ENCODE measurements around the gene CMTM1. TPM values are rescaled to one million over a fixed set of nuclear protein-coding genes. Genes with fewer than 3 reads are reported as not detected.

Gene CMTM1
- total RNA-seq, 1 donor from 2014 or later, result 0.95 TPM

GRCh38 chr16:66543541-66543940 lies 22.7 kb upstream of the CMTM1 start:
- peak overlapping the region; percentile 42 for H3K27ac Mint-ChIP-seq
- DNase-seq, result no peak
- CTCF ChIA-PET, result interaction anchor here (1.4 kb wide), 1 partner anchor 62 kb away, joined by 3 read pairs; no protein-coding TSS in a partner anchor

GRCh38 chr16:66544016-66544757 lies 22.1 kb upstream of the CMTM1 start:
- no peaks in the 10 kb centered on the region for H3K27me3 Mint-ChIP-seq
- ATAC-seq (ENCODE audit: low read depth), result no peak
- peak overlapping the region; percentile 9 for H3K4me3 Mint-ChIP-seq
- no peak for DNase-seq
- TF ChIP-seq, protein P1, sequence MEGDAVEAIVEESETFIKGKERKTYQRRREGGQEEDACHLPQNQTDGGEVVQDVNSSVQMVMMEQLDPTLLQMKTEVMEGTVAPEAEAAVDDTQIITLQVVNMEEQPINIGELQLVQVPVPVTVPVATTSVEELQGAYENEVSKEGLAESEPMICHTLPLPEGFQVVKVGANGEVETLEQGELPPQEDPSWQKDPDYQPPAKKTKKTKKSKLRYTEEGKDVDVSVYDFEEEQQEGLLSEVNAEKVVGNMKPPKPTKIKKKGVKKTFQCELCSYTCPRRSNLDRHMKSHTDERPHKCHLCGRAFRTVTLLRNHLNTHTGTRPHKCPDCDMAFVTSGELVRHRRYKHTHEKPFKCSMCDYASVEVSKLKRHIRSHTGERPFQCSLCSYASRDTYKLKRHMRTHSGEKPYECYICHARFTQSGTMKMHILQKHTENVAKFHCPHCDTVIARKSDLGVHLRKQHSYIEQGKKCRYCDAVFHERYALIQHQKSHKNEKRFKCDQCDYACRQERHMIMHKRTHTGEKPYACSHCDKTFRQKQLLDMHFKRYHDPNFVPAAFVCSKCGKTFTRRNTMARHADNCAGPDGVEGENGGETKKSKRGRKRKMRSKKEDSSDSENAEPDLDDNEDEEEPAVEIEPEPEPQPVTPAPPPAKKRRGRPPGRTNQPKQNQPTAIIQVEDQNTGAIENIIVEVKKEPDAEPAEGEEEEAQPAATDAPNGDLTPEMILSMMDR (IDR thresholded peaks at IDR 0.05), result no peak
- intact Hi-C loops (cut with micrococcal nuclease), result no loop called here
- H3K27ac Mint-ChIP-seq, result peak overlapping the region; percentile 1
- no peaks in the 10 kb centered on the region for H3K9me3 Mint-ChIP-seq
- ChIA-PET POLR2A (interaction anchor here (0.6 to 1.7 kb wide), 4 partner anchors 9 to 1720 kb away, joined by 3 to 6 read pairs (median 4); partner anchors contain the start of genes CKLF and SLC7A6), CTCF (interaction anchor here (1.4 kb wide), 1 partner anchor 62 kb away, joined by 3 read pairs; no protein-coding TSS in a partner anchor)
- H3K36me3 Mint-ChIP-seq (ENCODE audit: low read depth), result no peaks in the 10 kb centered on the region
- H3K4me1 Mint-ChIP-seq, result peaks cover 77% of the 10 kb centered on the region

More at GRCh38 chr16:66543541-66543940, 22.7 kb upstream of the CMTM1 start:
- POLR2A ChIA-PET, result interaction anchor here (1.1 to 1.7 kb wide), 2 partner anchors 11 to 16 kb away, joined by 3 to 5 read pairs; no protein-coding TSS in a partner anchor
- TF ChIP-seq, protein P1 (IDR thresholded peaks at IDR 0.05), result no peak
- no peak overlapping the region for H3K4me3 Mint-ChIP-seq
- intact Hi-C loops (cut with micrococcal nuclease), result no loop called here
- ATAC-seq (ENCODE audit: low read depth), result no peak
- H3K36me3 Mint-ChIP-seq (ENCODE audit: low read depth), result no peaks in the 10 kb centered on the region
- no peaks in the 10 kb centered on the region for H3K27me3 Mint-ChIP-seq
- H3K4me1 Mint-ChIP-seq, result peaks cover 77% of the 10 kb centered on the region
- no peaks in the 10 kb centered on the region for H3K9me3 Mint-ChIP-seq

GRCh38 chr16:66547101-66547989 lies 18.9 kb upstream of the CMTM1 start:
- no peak for DNase-seq
- ChIA-PET POLR2A (interaction anchor here (0.7 to 9.5 kb wide), 6 partner anchors 8 to 71 kb away, joined by 3 to 162 read pairs (median 4); partner anchors contain the start of gene CMTM3), CTCF (interaction anchor here (1.2 kb wide), 1 partner anchor 23 kb away, joined by 4 read pairs; no protein-coding TSS in a partner anchor)
- H3K36me3 Mint-ChIP-seq (ENCODE audit: low read depth), result peaks cover under 1% of the 10 kb centered on the region
- peak overlapping the region; percentile 68 for H3K27ac Mint-ChIP-seq
- peaks cover 79% of the 10 kb centered on the region for H3K4me1 Mint-ChIP-seq
- H3K9me3 Mint-ChIP-seq, result no peaks in the 10 kb centered on the region
- H3K27me3 Mint-ChIP-seq, result no peaks in the 10 kb centered on the region
- intact Hi-C loops (cut with micrococcal nuclease), result no loop called here
- no peak for ATAC-seq (ENCODE audit: low read depth)
- H3K4me3 Mint-ChIP-seq, result peak overlapping the region; percentile 9
- TF ChIP-seq, protein P1 (IDR thresholded peaks at IDR 0.05), result no peak

DNA sequence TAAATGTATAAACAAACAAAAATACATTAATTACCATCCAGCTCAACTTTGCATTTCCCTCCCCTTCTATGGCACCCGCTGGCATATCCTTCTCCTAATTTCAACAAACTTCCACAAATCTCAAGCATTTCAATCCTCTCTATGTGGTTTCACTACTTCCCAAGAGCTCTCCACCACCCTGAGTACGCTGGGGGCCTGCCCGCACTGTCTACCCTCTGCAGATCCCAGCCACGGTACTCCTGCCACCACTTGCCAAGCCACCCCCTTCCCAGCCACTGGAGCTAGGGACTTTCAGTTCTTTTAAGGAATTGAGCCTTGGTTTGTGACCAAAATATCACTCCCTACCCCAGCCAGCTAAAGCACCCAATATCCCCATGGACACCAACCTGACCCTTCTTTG lies 18.2 kb upstream of the CMTM1 start:
- Mint-ChIP-seq H3K9me3 (no peaks in the 10 kb centered on the region), H3K4me3 (no peak overlapping the region), H3K27me3 (no peaks in the 10 kb centered on the region), H3K4me1 (peaks cover 85% of the 10 kb centered on the region), H3K27ac (peak overlapping the region; percentile 77), H3K36me3 (ENCODE audit: low read depth) (peaks cover 4% of the 10 kb centered on the region)
- DNase-seq (no peak), ATAC-seq (ENCODE audit: low read depth) (no peak)
- ChIA-PET CTCF (interaction anchor here (0.6 to 1.2 kb wide), 2 partner anchors 23 to 38 kb away, joined by 3 to 4 read pairs; no protein-coding TSS in a partner anchor), POLR2A (interaction anchor here (0.7 to 9.5 kb wide), 5 partner anchors 9 to 56 kb away, joined by 3 to 162 read pairs (median 4); partner anchors contain the start of gene CMTM3)
- intact Hi-C loops (cut with micrococcal nuclease), result no loop called here
- TF ChIP-seq, protein P1 (IDR thresholded peaks at IDR 0.05), result no peak
